ENCODE results near the gene CHIC1.

- TF ChIP-seq CTCF (IDR thresholded peaks at IDR 0.05) (no peak), EP300 (IDR thresholded peaks at IDR 0.05) (no peak)
Measured at GRCh38 chrX:73581002-73581628, 18.1 kb downstream of the CHIC1 start.
